HUES6 (cell line): Measurements from ENCODE around the gene AGBL1.

Source experiments
- H3K27ac ChIP-seq: 2 replicates; pipeline ENCODE4 v1.7.0; 2013; ENCODE audit warnings: low read depth, mild to moderate bottlenecking, low read length, inconsistent platforms
- H3K27me3 ChIP-seq: 2 replicates; pipeline ENCODE4 v1.6.1; 2013; ENCODE audit warnings: low read length; ENCODE audit not compliant: control insufficient read depth, insufficient read depth
- H3K36me3 ChIP-seq: 2 replicates; pipeline ENCODE4 v1.6.1; 2013; ENCODE audit warnings: low read length; ENCODE audit not compliant: control insufficient read depth, insufficient read depth
- H3K4me1 ChIP-seq: 2 replicates; pipeline ENCODE4 v1.6.1; 2013; ENCODE audit warnings: low read length; ENCODE audit not compliant: control insufficient read depth, insufficient read depth
- H3K4me3 ChIP-seq: 2 replicates; pipeline ENCODE4 v1.5.1; 2013; ENCODE audit warnings: low read depth, low read length
- H3K9ac ChIP-seq: one replicate; pipeline ENCODE4 v1.6.1; 2013; ENCODE audit warnings: mild to moderate bottlenecking, low read length
- H3K9me3 ChIP-seq: 2 replicates; pipeline ENCODE4 v1.6.1; 2013; ENCODE audit warnings: low read depth, low read length; ENCODE audit not compliant: control insufficient read depth, insufficient read depth

AGBL1 gene

DNA sequence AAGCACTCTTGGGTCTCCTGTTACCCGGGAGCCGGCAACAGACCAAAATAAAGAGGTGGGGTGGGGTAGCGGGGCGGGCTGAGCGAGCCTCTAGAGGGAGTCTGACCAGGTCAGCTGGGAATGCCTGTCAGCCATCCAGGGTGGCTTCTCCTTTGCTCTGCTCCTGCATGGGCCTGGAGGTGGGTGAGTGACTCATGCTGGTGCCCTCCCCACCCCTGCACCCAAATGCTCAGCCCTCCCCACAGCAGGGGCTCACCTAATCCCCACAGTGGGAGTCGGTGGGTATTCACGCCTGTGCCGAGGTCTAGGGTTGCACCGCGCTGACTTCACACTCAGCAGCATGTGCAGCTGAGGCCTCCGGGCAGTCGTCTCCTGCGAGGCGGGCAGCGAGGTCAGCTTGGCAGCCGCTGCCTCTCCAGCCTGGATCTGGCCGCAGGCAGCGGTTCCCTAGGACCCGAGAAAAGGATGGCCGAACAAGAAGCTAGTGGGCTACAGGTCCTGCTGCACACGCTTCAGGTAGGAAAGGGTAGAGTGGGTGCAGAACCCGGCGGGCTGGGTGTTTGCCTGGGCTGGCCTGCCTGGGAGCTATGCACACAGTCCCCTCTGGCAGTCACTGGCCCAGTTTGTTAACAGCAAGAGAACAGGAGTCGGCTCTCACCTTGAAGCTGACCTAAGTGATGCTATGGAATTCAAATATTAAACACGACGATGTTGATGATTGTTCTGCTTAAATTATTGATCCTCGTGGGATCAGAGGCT is at the start of gene AGBL1:
TSS of gene AGBL1 (plus strand) at position 364 of the 759 bp plus-strand sequence.
- H3K36me3 ChIP-seq = no peaks in the 10 kb centered on the region
- no peak within 1 kb of the TSS for H3K27ac ChIP-seq
- H3K4me3 ChIP-seq = no peak within 1 kb of the TSS
- no peak within 1 kb of the TSS for H3K9ac ChIP-seq
- no peaks in the 10 kb centered on the region for H3K9me3 ChIP-seq
- no peaks in the 10 kb centered on the region for H3K27me3 ChIP-seq
- peaks cover 22% of the 10 kb centered on the region; the same call in 1 of the 2 replicates for H3K4me1 ChIP-seq

- H3K27me3 ChIP-seq = no peaks in the 10 kb centered on the region
- no peaks in the 10 kb centered on the region for H3K9me3 ChIP-seq
- no peak overlapping the region for H3K27ac ChIP-seq
- H3K9ac ChIP-seq = no peak overlapping the region
- no peak overlapping the region for H3K4me3 ChIP-seq
- H3K4me1 ChIP-seq = no peaks in the 10 kb centered on the region
- no peaks in the 10 kb centered on the region for H3K36me3 ChIP-seq
These were observed 44.8 kb upstream of the AGBL1 start for GRCh38 chr15:86034904-86035303.

GRCh38 chr15:86036243-86036642 is 43.4 kb upstream of the AGBL1 start:
- Histone ChIP-seq H3K4me3 (no peak overlapping the region), H3K36me3 (no peaks in the 10 kb centered on the region), H3K4me1 (peaks cover 7% of the 10 kb centered on the region; the same call in 1 of the 2 replicates), H3K9ac (no peak overlapping the region), H3K27me3 (no peaks in the 10 kb centered on the region), H3K9me3 (no peaks in the 10 kb centered on the region), H3K27ac (no peak overlapping the region)

- H3K27me3 ChIP-seq = no peaks in the 10 kb centered on the region
- H3K27ac ChIP-seq = no peak overlapping the region
- no peak overlapping the region for H3K4me3 ChIP-seq
- H3K9me3 ChIP-seq = no peaks in the 10 kb centered on the region
- no peak overlapping the region for H3K9ac ChIP-seq
- no peaks in the 10 kb centered on the region for H3K36me3 ChIP-seq
- peaks cover 12% of the 10 kb centered on the region; the same call in 1 of the 2 replicates for H3K4me1 ChIP-seq
These were observed 41.2 kb upstream of the AGBL1 start for GRCh38 chr15:86038491-86038890.

DNA sequence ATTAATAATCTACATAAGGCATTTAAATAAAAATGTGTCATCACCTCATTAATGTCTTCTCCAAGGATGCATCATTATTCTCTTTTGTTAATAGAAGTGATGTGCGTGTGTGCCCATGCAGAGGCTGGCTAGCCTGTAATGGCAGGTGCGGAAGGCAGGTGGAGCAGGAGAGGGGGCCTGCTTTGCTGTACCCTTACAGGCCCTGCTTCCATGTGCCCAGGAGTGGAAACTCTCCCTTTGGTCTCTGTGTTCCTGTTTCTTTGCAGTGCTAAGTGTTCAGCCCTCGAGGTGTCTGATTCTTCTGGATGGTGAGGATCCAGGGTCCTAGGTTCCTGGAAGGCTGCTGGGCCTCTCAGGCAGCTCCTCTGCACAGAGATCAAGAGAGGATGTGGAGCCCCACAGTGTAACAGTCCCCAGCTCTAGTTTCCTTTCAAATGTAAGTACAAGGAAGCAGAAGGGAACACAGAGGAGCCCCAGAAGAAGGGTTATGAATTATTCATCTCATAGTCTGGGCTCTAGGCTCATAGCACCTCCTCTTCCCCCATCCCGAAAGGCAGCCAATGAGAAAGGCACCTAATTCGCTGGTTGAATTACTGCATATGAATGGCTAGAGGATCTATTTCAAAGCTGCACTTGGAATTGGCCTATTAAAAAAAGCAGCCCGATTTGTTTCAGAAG is 39.2 kb upstream of the AGBL1 start:
- H3K9ac ChIP-seq = no peak overlapping the region
- H3K27me3 ChIP-seq = no peaks in the 10 kb centered on the region
- H3K4me1 ChIP-seq = peaks cover 12% of the 10 kb centered on the region; the same call in 1 of the 2 replicates
- no peaks in the 10 kb centered on the region for H3K9me3 ChIP-seq
- no peaks in the 10 kb centered on the region for H3K36me3 ChIP-seq
- H3K4me3 ChIP-seq = no peak overlapping the region
- no peak overlapping the region for H3K27ac ChIP-seq

GRCh38 chr15:86041399-86041798 is 38.3 kb upstream of the AGBL1 start:
- H3K27me3 ChIP-seq = no peaks in the 10 kb centered on the region
- no peak overlapping the region for H3K4me3 ChIP-seq
- H3K9ac ChIP-seq = no peak overlapping the region
- no peaks in the 10 kb centered on the region for H3K9me3 ChIP-seq
- H3K36me3 ChIP-seq = no peaks in the 10 kb centered on the region
- peaks cover 12% of the 10 kb centered on the region; the same call in 1 of the 2 replicates for H3K4me1 ChIP-seq
- no peak overlapping the region for H3K27ac ChIP-seq

GRCh38 chr15:86042226-86042625 is 37.4 kb upstream of the AGBL1 start:
- Histone ChIP-seq H3K9ac (no peak overlapping the region), H3K4me1 (peaks cover 12% of the 10 kb centered on the region; the same call in 1 of the 2 replicates), H3K4me3 (no peak overlapping the region)

DNA sequence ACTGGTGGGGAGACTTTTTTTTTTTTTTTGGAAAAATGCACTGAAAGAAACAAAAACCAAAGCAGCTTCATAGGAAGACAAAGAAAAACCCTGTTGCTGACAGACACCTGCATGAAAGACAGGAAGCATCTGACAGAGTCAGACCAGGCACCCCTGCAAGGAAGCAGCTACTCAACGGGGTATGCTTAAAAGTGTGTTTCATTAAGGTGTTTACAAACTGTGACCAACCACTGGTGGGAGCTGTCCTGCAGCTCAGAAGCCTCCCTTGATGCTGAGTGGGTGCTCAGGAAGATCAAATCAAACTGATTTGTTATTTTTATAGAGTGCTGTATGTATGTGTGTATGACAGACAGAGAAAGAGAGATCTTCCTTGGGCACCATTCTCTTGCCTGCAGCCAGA is 34.7 kb upstream of the AGBL1 start:
- no peak overlapping the region for H3K27ac ChIP-seq
- no peaks in the 10 kb centered on the region for H3K9me3 ChIP-seq
- H3K4me3 ChIP-seq = no peak overlapping the region
- H3K27me3 ChIP-seq = no peaks in the 10 kb centered on the region
- H3K36me3 ChIP-seq = no peaks in the 10 kb centered on the region
- no peak overlapping the region for H3K9ac ChIP-seq
- peaks cover 12% of the 10 kb centered on the region; the same call in 1 of the 2 replicates for H3K4me1 ChIP-seq

More at GRCh38 chr15:86042226-86042625, 37.4 kb upstream of the AGBL1 start:
- H3K27ac ChIP-seq = no peak overlapping the region
- no peaks in the 10 kb centered on the region for H3K27me3 ChIP-seq
- no peaks in the 10 kb centered on the region for H3K36me3 ChIP-seq
- no peaks in the 10 kb centered on the region for H3K9me3 ChIP-seq

DNA sequence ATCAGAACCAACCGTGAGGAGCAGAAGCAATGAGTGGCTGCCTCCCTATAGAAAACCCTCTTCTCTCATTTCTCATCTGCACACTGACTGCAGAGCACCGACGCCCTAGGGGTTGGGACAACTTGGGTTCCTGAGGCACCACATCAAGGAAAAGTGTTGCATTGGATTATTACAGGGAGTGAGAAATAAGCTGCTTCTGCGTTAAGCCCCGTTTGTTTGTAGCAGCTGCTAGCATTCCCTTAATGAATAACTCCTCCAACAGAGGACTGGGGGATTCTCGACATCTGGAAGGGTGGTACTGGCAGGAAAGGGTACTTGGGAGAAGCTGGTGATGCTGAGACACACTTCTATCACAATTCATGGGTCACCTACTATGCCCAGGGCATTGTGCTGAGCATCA is 25.3 kb upstream of the AGBL1 start:
- H3K9ac ChIP-seq = no peak overlapping the region
- no peaks in the 10 kb centered on the region for H3K36me3 ChIP-seq
- H3K27ac ChIP-seq = no peak overlapping the region
- H3K27me3 ChIP-seq = no peaks in the 10 kb centered on the region
- no peak overlapping the region for H3K4me3 ChIP-seq
- no peaks in the 10 kb centered on the region for H3K4me1 ChIP-seq
- H3K9me3 ChIP-seq = no peaks in the 10 kb centered on the region

DNA sequence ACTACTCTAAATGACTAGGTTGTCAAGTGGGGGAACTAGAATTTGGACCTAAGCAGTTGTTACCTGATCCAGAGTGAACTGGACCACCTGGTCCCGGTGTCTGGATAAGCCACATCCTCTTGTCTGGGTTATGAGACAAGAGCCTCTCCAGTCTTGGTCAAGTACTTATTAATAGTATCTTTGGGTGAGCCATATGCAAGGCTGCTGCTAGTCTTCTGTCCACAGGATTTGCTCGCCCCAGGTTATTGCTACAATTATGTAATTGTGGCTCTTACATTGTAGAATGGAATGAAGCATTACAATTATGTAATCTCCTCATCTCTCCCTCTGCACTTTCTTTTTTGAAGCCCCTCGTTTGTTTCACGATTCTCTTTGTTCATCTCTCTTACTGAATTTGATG is 24.0 kb upstream of the AGBL1 start:
- Histone ChIP-seq H3K4me3 (no peak overlapping the region), H3K27me3 (no peaks in the 10 kb centered on the region), H3K27ac (no peak overlapping the region), H3K9me3 (no peaks in the 10 kb centered on the region), H3K4me1 (no peaks in the 10 kb centered on the region), H3K36me3 (no peaks in the 10 kb centered on the region), H3K9ac (no peak overlapping the region)

GRCh38 chr15:86059851-86060250 is 19.8 kb upstream of the AGBL1 start:
- H3K9me3 ChIP-seq = no peaks in the 10 kb centered on the region
- H3K27me3 ChIP-seq = no peaks in the 10 kb centered on the region
- no peak overlapping the region for H3K9ac ChIP-seq
- no peak overlapping the region for H3K4me3 ChIP-seq
- no peaks in the 10 kb centered on the region for H3K36me3 ChIP-seq
- no peaks in the 10 kb centered on the region for H3K4me1 ChIP-seq
- no peak overlapping the region for H3K27ac ChIP-seq
